HFFc6 (cell line): Measurements from ENCODE around the gene RABGAP1. TPM values are rescaled to one million over a fixed set of nuclear protein-coding genes. Genes with fewer than 3 reads are reported as not detected.

ENCODE experiments used
- DNase-seq: peaks from one replicate; pipeline ENCODE4 v3.0.0-alpha.2; 2018
- H3K27ac Mint-ChIP-seq: 2 replicates; pipeline ENCODE4 v1.8.0; 2020; ENCODE audit warnings: mild to moderate bottlenecking, mixed read lengths
- H3K27me3 Mint-ChIP-seq: 2 replicates; pipeline ENCODE4 v1.8.0; 2021; ENCODE audit warnings: mild to moderate bottlenecking, moderate library complexity, mixed read lengths; ENCODE audit not compliant: insufficient read depth
- H3K36me3 Mint-ChIP-seq: 2 replicates; pipeline ENCODE4 v1.8.0; 2021; ENCODE audit warnings: low read depth, mixed read lengths
- H3K4me1 Mint-ChIP-seq: 2 replicates; pipeline ENCODE4 v1.8.0; 2020; ENCODE audit warnings: low read depth, mixed read lengths
- H3K4me3 Mint-ChIP-seq: 2 replicates; pipeline ENCODE4 v1.8.0; 2020; ENCODE audit warnings: mild to moderate bottlenecking, moderate library complexity, mixed read lengths
- H3K9me3 Mint-ChIP-seq: 2 replicates; pipeline ENCODE4 v1.8.0; 2020; ENCODE audit warnings: mild to moderate bottlenecking, mixed read lengths
- total RNA-seq, 6 experiments: library from RNA; stranded (reverse); fragmentation: NEBNext Ultra II Directional; extraction: Animal tissue kit (Norgen Biotek cat#: 25700); gene quantifications; 2 replicates in 1 of 6; 3 replicates in 5 of 6; pipeline ENCODE4 v1.2.3, GENCODE V29; 2021
- TF ChIP-seq, protein P1 (sequence below): fragments of 200-600 bp; sonication (generic); IDR thresholded peaks from 2 replicates; pipeline ENCODE4 v1.5.0; 2021; ENCODE audit warnings: antibody characterized with exemption, mild to moderate bottlenecking

The RABGAP1 gene
- total RNA-seq, 6 experiments from 2014 or later = 29.0 to 39.3 (median 33.9) TPM

DNA sequence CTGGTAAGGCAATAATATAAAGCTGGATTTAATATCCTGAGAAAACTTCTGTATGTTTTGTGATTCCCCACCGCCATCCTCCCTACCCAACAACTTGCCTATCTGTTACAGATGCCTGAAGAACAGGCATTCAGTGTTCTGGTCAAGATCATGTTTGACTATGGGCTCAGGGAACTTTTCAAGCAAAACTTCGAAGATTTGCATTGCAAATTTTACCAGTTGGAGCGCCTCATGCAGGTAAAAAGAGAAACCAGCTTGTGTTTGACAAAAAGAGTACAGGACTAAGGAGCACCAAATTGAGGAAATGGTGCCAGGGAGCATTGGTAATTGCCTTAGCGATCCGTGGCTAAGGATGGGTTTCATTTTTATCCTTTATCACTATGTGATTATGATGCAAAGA, 132.6 kb downstream of the RABGAP1 start:
- TF ChIP-seq, protein P1, sequence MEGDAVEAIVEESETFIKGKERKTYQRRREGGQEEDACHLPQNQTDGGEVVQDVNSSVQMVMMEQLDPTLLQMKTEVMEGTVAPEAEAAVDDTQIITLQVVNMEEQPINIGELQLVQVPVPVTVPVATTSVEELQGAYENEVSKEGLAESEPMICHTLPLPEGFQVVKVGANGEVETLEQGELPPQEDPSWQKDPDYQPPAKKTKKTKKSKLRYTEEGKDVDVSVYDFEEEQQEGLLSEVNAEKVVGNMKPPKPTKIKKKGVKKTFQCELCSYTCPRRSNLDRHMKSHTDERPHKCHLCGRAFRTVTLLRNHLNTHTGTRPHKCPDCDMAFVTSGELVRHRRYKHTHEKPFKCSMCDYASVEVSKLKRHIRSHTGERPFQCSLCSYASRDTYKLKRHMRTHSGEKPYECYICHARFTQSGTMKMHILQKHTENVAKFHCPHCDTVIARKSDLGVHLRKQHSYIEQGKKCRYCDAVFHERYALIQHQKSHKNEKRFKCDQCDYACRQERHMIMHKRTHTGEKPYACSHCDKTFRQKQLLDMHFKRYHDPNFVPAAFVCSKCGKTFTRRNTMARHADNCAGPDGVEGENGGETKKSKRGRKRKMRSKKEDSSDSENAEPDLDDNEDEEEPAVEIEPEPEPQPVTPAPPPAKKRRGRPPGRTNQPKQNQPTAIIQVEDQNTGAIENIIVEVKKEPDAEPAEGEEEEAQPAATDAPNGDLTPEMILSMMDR = no peak
- Mint-ChIP-seq H3K9me3 (no peaks in the 10 kb centered on the region), H3K27ac (peak overlapping the region; percentile 73; the same call in 1 of the 2 replicates), H3K4me3 (peak overlapping the region; percentile 49; the same call in 1 of the 2 replicates), H3K27me3 (no peaks in the 10 kb centered on the region; the same call in 1 of the 2 replicates), H3K4me1 (peaks cover 42% of the 10 kb centered on the region), H3K36me3 (peaks cover 27% of the 10 kb centered on the region)
- DNase-seq = no peak

DNA sequence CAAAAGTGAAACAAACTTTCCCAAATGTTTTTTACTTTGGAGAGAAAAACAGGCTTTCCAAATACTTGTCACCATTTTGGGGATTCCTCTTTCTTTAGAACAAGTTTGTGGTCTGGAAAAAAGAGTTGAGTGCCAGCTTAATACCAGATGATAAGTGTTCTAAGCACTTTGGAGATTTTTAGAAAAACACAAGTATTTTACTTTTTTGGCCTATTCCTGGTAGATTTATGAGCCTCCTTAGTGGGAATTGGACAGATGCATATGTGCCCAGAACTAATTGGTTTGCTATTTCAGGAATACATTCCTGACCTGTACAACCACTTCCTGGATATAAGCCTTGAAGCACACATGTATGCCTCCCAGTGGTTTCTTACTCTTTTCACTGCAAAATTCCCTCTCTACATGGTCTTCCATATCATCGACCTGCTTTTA, 133.2 kb downstream of the RABGAP1 start:
- Mint-ChIP-seq H3K4me3 (peak overlapping the region; percentile 49), H3K36me3 (peaks cover 27% of the 10 kb centered on the region), H3K9me3 (no peaks in the 10 kb centered on the region), H3K27ac (peak overlapping the region; percentile 73), H3K4me1 (peaks cover 36% of the 10 kb centered on the region), H3K27me3 (no peaks in the 10 kb centered on the region; the same call in 1 of the 2 replicates)
- TF ChIP-seq, protein P1 = no peak; the same call in 1 of the 2 replicates
- peak; percentile 71 for DNase-seq

DNA sequence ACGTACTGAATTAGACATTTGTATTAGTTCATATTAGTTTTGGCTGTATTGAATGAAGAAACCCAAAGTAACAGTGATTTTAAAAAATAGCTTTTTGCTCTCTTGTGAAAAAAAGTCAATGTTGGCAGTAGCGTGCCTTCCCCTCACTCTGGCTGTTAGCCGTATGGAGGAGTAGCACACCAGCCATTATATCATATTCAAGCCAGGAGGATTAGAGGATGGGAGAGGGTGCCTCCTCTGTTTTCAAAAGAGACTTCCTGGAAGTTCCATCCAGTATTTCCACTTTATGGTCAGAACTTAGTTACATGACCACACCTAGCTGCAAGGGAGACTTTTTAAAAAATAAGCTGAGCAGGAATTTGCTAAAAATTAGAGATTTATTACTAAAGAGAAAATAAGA, 133.8 kb downstream of the RABGAP1 start:
- Mint-ChIP-seq H3K27me3 (no peaks in the 10 kb centered on the region; the same call in 1 of the 2 replicates), H3K9me3 (no peaks in the 10 kb centered on the region), H3K4me1 (peaks cover 30% of the 10 kb centered on the region), H3K27ac (peak overlapping the region; percentile 73), H3K36me3 (peaks cover 23% of the 10 kb centered on the region), H3K4me3 (no peak overlapping the region)
- no peak for DNase-seq
- TF ChIP-seq, protein P1 = no peak

DNA sequence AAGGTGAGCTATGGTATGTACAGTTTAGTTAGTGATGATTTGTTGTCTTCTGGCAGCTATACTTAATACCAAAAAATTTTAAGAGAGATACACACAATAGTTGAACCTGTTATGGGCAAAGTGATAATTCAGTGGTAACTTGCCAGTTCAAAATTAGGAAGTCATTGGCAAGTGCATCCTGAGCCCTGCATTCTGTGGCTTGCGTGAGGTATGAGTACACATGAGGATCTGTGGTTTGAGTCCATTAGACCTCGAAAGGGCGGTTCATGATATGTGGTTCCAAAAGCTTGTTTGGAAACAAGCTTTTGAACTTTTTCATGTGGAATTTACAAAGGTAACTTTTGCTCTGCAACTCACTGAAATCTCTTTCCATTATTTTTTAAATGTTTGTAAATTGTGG, 139.6 kb downstream of the RABGAP1 start:
- Mint-ChIP-seq H3K27ac (no peak overlapping the region), H3K9me3 (no peaks in the 10 kb centered on the region), H3K4me3 (no peak overlapping the region), H3K27me3 (no peaks in the 10 kb centered on the region), H3K4me1 (no peaks in the 10 kb centered on the region), H3K36me3 (no peaks in the 10 kb centered on the region)
- DNase-seq = no peak
- TF ChIP-seq, protein P1 = no peak

DNA sequence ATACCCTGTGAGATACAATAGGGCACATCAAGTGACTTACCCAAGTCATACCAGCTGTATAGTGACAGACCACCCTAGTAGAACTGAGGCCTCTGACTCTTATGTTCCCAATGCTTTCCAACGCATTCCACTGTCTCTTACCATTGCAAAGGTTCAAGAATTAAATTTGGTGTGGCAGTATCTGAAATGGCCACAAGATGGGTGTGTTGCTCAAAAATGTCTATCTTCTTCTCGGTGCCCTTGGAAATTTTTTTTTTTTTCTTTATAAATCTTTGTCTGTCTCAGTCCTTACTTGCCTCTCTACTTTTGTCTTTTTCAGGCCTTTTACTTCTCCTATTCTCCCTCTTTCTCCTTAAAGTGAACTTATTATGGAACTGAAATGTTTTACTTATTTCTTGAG, 141.0 kb downstream of the RABGAP1 start:
- no peak overlapping the region for H3K27ac Mint-ChIP-seq
- no peak overlapping the region for H3K4me3 Mint-ChIP-seq
- no peaks in the 10 kb centered on the region for H3K4me1 Mint-ChIP-seq
- TF ChIP-seq, protein P1 = peak; percentile 84
- H3K36me3 Mint-ChIP-seq = no peaks in the 10 kb centered on the region
- DNase-seq = peak; percentile 42
- no peaks in the 10 kb centered on the region for H3K27me3 Mint-ChIP-seq
- no peaks in the 10 kb centered on the region for H3K9me3 Mint-ChIP-seq
